HuH-7.5 (cell line): ENCODE results near the gene LRSAM1.
"Not testable (repeated sequence)": the region's sequence is repeated elsewhere in the genome, so short reads cannot be mapped to it uniquely, and the experiment has no call there.

Source experiments
- DNase-seq: peaks from one replicate; pipeline ENCODE4 v3.0.0; 2011; ENCODE audit warnings: low spot score

The LRSAM1 gene

GRCh38 chr9:127458921-127459320, 7.6 kb downstream of the LRSAM1 start:
- DNase-seq = no peak

GRCh38 chr9:127463382-127463781, 12.1 kb downstream of the LRSAM1 start:
- no peak for DNase-seq

GRCh38 chr9:127463911-127464310, 12.6 kb downstream of the LRSAM1 start:
- DNase-seq = no peak

- not testable (repeated sequence) for DNase-seq
Measured at GRCh38 chr9:127466407-127466917, 15.2 kb downstream of the LRSAM1 start.

GRCh38 chr9:127467621-127468020, 16.3 kb downstream of the LRSAM1 start:
- no peak for DNase-seq

GRCh38 chr9:127470662-127471061, 19.4 kb downstream of the LRSAM1 start:
- DNase-seq = no peak

- DNase-seq = no peak
Measured at GRCh38 chr9:127473501-127473900, 22.2 kb downstream of the LRSAM1 start.

- no peak for DNase-seq
Measured at GRCh38 chr9:127473932-127474331, 22.6 kb downstream of the LRSAM1 start.

- DNase-seq = no peak
Measured at GRCh38 chr9:127474592-127474991, 23.3 kb downstream of the LRSAM1 start.

- DNase-seq = no peak
Measured at GRCh38 chr9:127479507-127480081, 28.3 kb downstream of the LRSAM1 start.

GRCh38 chr9:127482662-127483061, 31.4 kb downstream of the LRSAM1 start:
- DNase-seq = no peak

- DNase-seq = no peak
Measured at GRCh38 chr9:127485995-127486394, 34.7 kb downstream of the LRSAM1 start.

- no peak for DNase-seq
Measured at GRCh38 chr9:127488946-127489345, 37.6 kb downstream of the LRSAM1 start.

GRCh38 chr9:127489471-127490115, 38.3 kb downstream of the LRSAM1 start:
- no peak for DNase-seq

- no peak for DNase-seq
Measured at GRCh38 chr9:127490535-127491230, 39.4 kb downstream of the LRSAM1 start.

- no peak for DNase-seq
Measured at GRCh38 chr9:127491516-127491915, 40.2 kb downstream of the LRSAM1 start.

GRCh38 chr9:127492616-127493015, 41.3 kb downstream of the LRSAM1 start:
- no peak for DNase-seq

- no peak for DNase-seq
Measured at GRCh38 chr9:127493592-127494303, 42.4 kb downstream of the LRSAM1 start.

GRCh38 chr9:127494304-127494702, 43.0 kb downstream of the LRSAM1 start:
- DNase-seq = no peak

- DNase-seq = no peak
Measured at GRCh38 chr9:127495884-127496555, 44.7 kb downstream of the LRSAM1 start.

- no peak for DNase-seq
Measured at GRCh38 chr9:127496974-127497373, 45.7 kb downstream of the LRSAM1 start.
